GM12878 (cell line): Measurements from ENCODE around the gene TAS2R39.

Source experiments
- FOXM1 ChIP-seq: IDR thresholded peaks from 2 replicates; pipeline ENCODE4 v1.6.1; 2012; ENCODE audit warnings: low read depth, mild to moderate bottlenecking, inconsistent platforms, low read length, moderate library complexity
- HDGF ChIP-seq: fragments of 450-650 bp; IDR thresholded peaks from 2 replicates; pipeline ENCODE4 v1.6.1; 2016; ENCODE audit warnings: antibody characterized with exemption

DNA sequence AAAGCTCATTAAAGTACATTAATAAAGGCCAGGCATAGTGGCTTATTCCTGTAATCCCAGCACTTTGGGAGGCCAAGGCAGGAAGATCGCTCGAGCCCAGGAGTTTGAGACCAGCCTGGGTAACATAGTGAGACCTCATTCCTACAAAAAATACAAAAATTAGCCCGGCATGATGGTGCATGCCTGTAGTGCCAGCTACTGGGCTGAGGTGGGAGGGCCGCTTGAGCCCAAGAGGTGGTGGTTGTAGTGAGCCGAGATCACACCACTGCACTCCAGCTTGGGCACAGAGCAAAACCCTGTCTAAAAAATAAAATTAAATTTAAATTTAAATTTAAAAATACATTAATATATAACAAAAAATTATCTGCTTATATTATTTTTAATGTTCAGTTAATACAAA, 7.1 kb upstream of the TAS2R39 start:
- TF ChIP-seq HDGF: no peak
- no peak for TF ChIP-seq FOXM1
